HG03280 (cell line): Measurements from ENCODE around the gene SPDYE16.
"Not testable (repeated sequence)": the region's sequence is repeated elsewhere in the genome, so short reads cannot be mapped to it uniquely, and the experiment has no call there.

Experiments
- ATAC-seq: cut with Tn5 transposase; IDR thresholded peaks from one replicate; pipeline ENCODE4 v1.9.1; 2021; ENCODE audit warnings: mild to moderate bottlenecking, moderate library complexity; ENCODE audit not compliant: unreplicated experiment

SPDYE16 gene

GRCh38 chr7:76505168-76506080 lies 37.7 kb downstream of the SPDYE16 start:
- ATAC-seq, result no peak

GRCh38 chr7:76504351-76505167 lies 38.5 kb downstream of the SPDYE16 start:
- not testable (repeated sequence) for ATAC-seq

- ATAC-seq, result not testable (repeated sequence)
These were observed 39.9 kb downstream of the SPDYE16 start for GRCh38 chr7:76503244-76503643.

- not testable (repeated sequence) for ATAC-seq
These were observed 40.3 kb downstream of the SPDYE16 start for GRCh38 chr7:76502836-76503235.

- ATAC-seq, result not testable (repeated sequence)
These were observed 40.9 kb downstream of the SPDYE16 start for GRCh38 chr7:76502224-76502623.

GRCh38 chr7:76499924-76500241 lies 43.2 kb downstream of the SPDYE16 start:
- ATAC-seq, result not testable (repeated sequence)

GRCh38 chr7:76499201-76499923 lies 43.7 kb downstream of the SPDYE16 start:
- not testable (repeated sequence) for ATAC-seq

- ATAC-seq, result not testable (repeated sequence)
These were observed 44.4 kb downstream of the SPDYE16 start for GRCh38 chr7:76498583-76499200.

GRCh38 chr7:76497918-76498582 lies 45.0 kb downstream of the SPDYE16 start:
- not testable (repeated sequence) for ATAC-seq

- not testable (repeated sequence) for ATAC-seq
These were observed 47.4 kb downstream of the SPDYE16 start for GRCh38 chr7:76495717-76496116.

- not testable (repeated sequence) for ATAC-seq
These were observed 51.0 kb downstream of the SPDYE16 start for GRCh38 chr7:76492139-76492538.

GRCh38 chr7:76487969-76488368 lies 55.1 kb downstream of the SPDYE16 start:
- not testable (repeated sequence) for ATAC-seq

GRCh38 chr7:76486618-76487017 lies 56.5 kb downstream of the SPDYE16 start:
- ATAC-seq, result peak; percentile 97

GRCh38 chr7:76485822-76486610 lies 57.1 kb downstream of the SPDYE16 start:
- ATAC-seq, result not testable (repeated sequence)

- ATAC-seq, result not testable (repeated sequence)
These were observed 58.6 kb downstream of the SPDYE16 start for GRCh38 chr7:76484456-76484855.

- not testable (repeated sequence) for ATAC-seq
These were observed 60.0 kb downstream of the SPDYE16 start for GRCh38 chr7:76483081-76483480.

GRCh38 chr7:76482660-76483059 lies 60.4 kb downstream of the SPDYE16 start:
- not testable (repeated sequence) for ATAC-seq
